Activated effector memory CD4-positive, alpha-beta T cell treated with Interleukin-2 at 50 U/mL for 16 hours (primary cell): ENCODE measurements around the gene NUMA1.
A peak's percentile ranks its signal among the peaks of the same experiment; 100 is the strongest.

Source experiments
- DNase-seq: peaks from one replicate; pipeline ENCODE4 v3.0.0-alpha.2; 2020

NUMA1 gene

GRCh38 chr11:71999798-72000197 is 80.5 kb downstream of the NUMA1 start:
- no peak for DNase-seq

- no peak for DNase-seq
Observed at GRCh38 chr11:71999362-71999761, 81.0 kb downstream of the NUMA1 start.

DNA sequence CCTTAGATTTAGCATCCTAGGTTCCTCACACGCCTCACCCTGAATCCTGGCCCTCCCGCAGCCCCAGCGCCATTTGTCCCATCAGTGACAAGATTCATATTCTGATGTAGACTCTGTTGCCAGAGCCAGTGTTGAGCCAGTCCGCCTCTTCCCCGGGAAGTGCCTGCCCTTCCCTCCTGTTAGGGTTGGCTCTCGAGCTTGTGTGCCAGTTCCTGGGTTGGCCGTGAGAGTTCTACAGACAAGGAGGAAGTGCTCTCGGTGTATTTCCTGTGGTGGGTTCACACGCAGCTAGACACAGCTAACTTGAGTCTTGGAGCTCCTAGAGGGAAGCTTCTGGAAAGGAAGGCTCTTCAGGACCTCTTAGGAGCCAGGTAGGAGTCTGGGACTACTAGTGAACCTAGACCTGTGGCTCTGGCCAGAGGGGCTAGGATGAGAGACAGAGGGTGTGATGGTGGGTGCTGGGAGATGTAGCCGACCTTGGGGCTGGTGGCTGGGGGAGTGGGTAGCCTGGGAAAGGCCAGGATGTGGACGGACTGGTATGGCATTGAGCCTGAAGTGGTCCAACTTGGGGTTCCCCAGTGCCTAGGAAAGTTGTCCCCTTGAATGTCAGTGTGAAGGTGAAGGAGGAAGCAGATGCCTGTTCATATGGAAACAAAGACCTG is 81.6 kb downstream of the NUMA1 start, which contains the start of gene IL18BP:
IL18BP (plus strand) TSS at position 261 of the 662 bp plus-strand sequence. CDS start 1,076 bp downstream, outside the sequence.
- DNase-seq: peak; percentile 25

GRCh38 chr11:71998061-71998460 is 82.3 kb downstream of the NUMA1 start:
- DNase-seq: no peak

DNA sequence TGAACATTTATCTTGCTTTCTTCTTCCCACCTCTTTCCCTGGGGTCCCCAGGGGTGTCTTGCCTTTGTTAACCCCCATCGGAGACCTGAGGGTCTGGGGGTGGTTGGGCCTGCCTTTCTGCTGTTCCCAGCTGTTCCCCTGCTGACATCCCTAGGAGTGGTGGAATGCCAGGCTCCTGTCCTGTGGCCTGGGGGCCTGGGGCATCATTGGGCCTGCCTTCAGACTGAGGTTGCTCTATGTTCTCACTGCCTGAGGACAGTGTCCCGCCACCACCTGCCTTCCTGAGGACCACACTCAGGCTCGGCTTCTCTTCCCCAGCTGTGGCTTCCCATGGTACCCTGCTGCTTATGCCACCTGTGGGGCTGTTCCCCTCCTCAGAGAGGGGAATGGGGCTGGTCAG is 82.7 kb downstream of the NUMA1 start:
- no peak for DNase-seq

DNA sequence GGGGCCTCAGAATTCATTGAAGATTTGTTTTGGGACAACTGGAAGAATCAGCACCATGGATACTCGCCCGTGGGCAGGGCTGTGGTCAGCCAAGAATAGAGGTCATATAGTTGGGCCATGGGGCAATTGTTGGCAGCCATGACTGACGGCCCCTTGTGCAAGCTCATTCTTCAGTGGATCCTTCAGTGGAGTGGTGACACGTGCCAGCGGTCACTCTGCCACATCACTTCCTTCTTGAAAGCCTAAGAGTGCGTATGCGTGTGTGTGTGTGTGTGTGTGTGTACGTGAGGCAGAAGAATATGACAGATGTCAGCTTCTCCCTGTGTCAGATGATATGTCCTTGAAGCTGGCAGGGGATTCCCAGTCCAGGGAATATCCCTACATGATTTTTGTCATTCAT is 83.4 kb downstream of the NUMA1 start:
- no peak for DNase-seq

DNA sequence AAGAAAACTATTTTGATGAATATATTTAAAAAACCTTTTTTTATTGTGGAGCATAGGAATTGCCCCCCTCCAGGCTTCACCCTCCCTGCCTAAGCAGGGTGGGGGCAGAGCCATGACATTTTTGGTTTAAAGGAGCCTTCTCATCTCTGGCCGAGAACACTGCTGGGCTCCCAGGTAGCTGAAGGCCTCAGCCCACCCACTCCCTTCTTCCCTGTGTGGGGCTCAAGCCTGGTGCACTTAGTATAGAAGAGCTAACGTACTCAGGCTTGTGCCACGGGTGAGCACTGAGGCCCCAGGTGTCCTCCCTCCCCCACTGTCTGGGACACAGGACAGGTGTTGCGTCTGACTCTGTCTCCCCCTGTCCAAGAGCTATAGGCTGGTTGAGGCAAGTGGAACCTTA is 83.8 kb downstream of the NUMA1 start:
- no peak for DNase-seq

- no peak for DNase-seq
Observed at GRCh38 chr11:71995726-71996291, 84.5 kb downstream of the NUMA1 start.

DNA sequence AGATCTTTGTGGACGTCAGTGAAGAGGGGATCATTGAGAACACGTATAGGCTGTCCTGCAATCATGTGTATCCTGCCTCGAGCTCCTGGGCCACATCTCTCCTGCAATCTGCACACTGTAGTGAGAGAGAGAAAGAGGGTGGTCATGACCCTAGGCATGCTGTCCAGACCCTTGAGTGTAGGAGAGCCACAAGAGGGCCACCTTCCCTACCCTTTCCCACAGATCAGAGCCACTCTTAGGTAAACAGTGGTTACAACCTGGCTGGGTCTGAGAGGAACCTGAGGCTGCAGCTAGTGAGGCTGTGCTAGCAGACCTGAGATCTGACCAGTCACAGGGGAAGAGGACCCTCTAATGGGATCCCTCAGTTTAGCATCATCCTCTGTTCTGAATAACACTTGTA is 85.6 kb downstream of the NUMA1 start:
- DNase-seq: no peak

GRCh38 chr11:71992136-71992730 is 88.1 kb downstream of the NUMA1 start:
- DNase-seq: no peak

DNA sequence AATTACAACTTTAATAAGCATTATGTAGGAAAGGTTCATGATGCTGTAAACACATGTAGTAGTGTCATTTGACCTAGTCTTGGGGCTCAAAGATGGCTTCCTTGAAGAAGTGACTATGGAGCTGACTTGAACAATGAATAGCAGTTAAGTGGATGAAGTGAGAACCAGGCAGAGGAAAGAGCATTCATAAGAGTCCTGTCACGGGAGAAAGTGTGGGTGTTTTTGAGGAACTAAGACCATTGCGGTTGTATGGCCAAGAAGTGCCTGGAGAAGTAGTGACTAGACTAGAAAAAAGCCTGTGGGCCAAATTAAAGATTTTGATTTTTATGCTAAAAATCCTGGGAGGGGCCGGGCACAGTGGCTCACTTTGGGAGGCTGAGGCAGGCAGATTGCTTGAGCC is 88.8 kb downstream of the NUMA1 start:
- no peak for DNase-seq

DNA sequence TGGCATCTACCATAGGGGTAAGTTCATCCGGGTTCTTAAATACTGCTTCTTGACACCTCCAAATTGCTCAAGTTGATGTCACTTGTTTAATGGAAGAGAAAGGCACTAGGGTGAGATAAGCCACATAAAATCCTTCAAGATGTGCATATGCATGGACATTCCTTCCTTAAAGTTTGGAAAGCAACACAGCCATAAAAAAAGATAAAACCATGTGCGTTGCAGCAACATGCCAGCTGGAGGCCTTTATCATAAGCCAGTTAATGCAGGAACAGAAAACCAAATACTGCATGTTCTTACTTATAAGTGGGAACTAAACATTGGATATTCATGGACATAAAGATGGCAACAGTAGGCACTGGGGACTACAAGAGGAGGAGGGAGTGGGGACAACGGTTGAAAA is 89.6 kb downstream of the NUMA1 start:
- no peak for DNase-seq

DNA sequence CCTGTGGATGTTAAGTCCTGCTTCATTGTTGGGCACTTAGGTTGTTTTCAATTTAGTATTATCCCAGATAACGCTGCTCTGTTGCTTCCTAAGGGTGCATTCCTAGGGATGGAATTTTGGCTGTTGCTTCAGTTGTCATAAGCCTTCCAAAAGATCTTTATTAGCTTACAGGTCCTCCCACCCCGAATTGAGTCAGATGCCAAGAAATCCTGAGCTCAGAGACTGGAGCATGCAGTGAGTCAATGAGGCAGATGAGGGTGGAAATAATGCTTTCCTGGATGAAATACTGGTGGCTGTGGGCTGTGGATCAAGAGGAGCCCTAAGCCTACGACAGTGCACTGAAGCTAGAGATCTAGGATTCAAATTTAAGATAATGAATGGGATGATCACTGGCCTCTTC is 92.3 kb downstream of the NUMA1 start:
- no peak for DNase-seq

DNA sequence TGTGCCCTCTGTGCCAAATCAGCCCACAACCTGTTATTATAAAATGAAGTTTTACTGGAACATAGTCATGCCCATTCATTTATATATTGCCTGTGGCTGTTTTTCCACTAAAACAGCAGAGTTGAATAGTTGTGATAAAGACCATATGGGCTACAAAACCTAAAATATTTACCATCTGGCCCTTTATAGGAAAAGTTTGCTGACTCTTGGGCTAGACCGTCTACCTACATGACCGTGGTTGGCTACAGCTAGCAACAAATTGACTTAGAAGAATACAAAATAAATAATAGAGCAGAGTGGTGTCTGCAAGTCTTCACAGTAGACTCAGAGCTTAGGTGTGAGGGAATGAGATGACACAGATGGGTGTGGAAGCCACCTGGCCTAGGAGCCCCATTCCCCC is 92.8 kb downstream of the NUMA1 start:
- DNase-seq: no peak

DNA sequence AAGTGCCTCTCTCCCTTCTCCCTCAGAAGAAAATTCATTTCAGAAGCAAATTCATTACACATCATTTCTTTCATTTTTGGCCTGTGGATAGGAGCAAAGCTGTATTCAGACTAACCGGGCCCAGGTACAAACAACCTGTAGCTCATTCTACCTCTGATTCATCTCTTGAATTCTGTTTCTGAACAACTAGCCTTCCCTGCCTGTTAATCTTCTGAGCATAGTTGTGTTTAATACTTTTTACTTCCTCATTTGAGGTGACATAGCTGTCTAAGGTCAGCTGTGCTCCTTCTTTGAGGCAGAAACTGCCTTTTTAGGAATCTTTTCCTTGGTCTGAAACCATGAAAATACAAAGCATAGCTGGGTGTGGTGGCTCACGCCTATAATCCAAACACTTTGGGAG is 94.2 kb downstream of the NUMA1 start:
- no peak for DNase-seq

- DNase-seq: no peak
Observed at GRCh38 chr11:71979602-71980001, 100.7 kb downstream of the NUMA1 start.

GRCh38 chr11:71979094-71979493 is 101.2 kb downstream of the NUMA1 start:
- no peak for DNase-seq

DNA sequence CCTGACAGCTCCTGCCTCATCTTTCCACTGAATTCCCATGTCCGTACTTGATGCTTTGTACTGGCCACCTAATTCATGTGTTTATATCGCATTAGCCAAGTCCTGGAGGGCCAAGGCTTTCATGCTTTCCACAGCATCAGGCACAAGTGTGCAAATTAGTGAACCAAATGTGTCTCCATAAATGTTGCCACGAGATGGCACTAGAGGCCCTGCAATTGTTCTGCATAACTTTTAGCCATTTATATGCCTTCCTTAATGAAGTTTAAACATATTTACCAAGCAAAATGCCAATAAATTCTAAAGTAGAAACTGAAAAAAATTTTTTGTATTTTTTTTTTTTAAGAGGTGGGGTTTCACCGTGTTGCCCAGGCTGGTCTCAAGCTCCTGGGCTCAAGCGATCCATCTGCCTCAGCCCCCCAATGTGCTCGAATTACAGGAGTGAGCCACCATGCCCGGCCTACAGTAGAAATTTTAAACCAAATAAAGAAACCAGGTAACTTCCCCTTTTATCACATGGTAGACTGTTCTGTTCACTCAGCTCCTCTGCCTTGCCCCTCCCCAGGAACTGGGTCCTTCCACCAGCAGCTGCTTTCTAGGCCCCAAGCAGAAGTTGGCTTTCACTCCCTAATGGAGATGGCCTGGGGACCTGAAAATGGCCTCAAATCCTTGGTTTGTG is 102.5 kb downstream of the NUMA1 start:
- DNase-seq: peak; percentile 12

DNA sequence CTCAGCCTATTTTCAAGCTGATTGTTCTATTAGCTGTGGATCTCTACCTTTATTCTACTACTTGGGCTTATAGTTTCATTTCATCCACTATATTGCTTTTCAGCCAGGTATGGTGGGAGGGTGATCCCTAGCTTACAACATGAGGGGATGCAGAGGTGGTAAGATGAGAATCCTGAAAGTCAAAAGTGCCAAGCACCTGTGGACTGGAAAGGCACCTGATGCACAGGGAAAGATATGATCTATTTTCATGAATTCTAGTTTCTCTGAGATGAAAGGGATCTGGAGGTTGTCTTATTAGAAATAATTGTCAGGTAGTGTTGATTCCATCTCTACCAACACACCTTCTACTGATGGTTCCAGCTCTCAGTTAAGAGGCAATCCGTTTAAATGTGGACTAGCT is 103.3 kb downstream of the NUMA1 start:
- DNase-seq: no peak

GRCh38 chr11:71976551-71976950 is 103.8 kb downstream of the NUMA1 start:
- no peak for DNase-seq

DNA sequence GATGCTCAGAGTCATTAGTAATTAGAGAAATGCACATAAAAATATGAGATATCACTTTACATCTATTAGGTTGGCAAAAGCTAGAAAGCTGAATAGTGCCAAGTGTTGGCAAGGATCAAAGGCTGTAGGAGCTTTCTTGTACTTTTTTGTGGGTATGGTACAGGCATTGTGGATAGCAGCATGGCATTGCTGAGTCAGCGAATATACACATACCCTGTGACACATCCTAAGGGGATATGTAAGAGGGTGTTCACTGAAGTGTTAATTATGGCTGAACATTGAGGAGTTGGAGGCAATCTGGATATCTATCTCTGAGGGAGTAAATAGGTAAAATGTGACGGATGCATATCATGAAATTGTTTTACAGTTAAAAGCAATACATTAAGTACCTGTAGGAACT is 108.7 kb downstream of the NUMA1 start:
- no peak for DNase-seq

- DNase-seq: no peak
Observed at GRCh38 chr11:71964641-71965040, 115.7 kb downstream of the NUMA1 start.

DNA sequence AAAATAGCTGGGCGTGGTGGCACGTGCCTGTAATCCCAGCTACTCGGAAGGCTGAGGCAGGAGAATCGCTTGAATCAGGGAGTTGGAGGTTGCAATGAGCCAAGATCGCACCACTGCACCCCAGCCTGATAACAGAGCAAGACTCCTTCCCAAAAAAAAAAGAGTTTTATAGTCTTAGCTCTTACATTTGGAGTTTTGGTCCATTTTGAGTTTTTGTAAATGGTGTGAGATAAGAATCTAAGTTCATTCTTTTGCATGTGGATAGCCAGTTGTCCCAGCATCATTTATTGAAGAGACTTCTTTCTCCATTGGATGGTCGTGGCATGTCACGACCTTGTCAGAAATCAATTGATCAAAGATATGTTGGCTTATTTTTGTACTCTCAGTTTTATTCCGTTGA is 116.9 kb downstream of the NUMA1 start:
- no peak for DNase-seq

DNA sequence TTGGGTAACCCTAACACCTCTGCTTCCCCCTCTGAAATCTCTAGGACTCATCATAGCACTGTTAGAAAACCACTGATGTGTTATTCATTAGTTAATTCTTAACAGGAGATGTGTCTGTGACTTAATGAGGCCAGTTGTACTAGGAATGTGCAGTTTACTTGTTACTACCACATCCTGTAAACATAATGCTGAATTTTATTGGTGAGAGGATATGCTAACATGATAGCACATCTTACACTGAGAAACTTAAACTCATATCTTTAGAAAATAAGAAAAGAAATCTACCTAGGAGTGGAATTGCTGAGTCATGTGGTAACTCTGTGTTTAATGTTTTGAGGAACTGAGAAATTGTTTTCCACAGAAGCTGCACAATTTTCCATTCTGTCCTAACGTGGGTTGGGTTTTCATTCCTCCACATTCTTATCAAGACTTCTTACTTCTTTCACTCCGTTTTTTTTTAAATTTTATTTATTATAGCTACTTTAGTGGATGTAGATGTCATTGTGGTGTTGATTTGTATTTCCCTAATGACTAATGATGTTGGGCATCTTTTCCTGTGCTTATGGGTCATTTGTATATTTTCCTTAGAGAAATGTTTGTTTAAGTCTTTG is 117.8 kb downstream of the NUMA1 start:
- no peak for DNase-seq
